HepG2 (cell line): Measurements from ENCODE around the gene HS6ST1. TPM values are rescaled to one million over a fixed set of nuclear protein-coding genes. Genes with fewer than 3 reads are reported as not detected.

Experiments
- FOXC1 ChIP-seq: sonication (generic); formaldehyde crosslinking; IDR thresholded peaks from 2 replicates; pipeline ENCODE4 v1.8.0; 2022; ENCODE audit warnings: mild to moderate bottlenecking, missing genetic modification reagents, borderline replicate concordance
- HDAC1 ChIP-seq: sonication (generic); formaldehyde crosslinking; IDR thresholded peaks from 2 replicates; pipeline ENCODE4 v1.5.1; 2020; ENCODE audit warnings: mild to moderate bottlenecking, missing genetic modification reagents
- HNRNPUL1 ChIP-seq: fragments of 200-400 bp; formaldehyde crosslinking; IDR thresholded peaks from 2 replicates; pipeline ENCODE4 v1.6.1; 2017; ENCODE audit warnings: low read depth, mild to moderate bottlenecking, low read length, moderate library complexity
- HOXA7 ChIP-seq: sonication (generic); formaldehyde crosslinking; IDR thresholded peaks from 2 replicates; pipeline ENCODE4 v1.8.1; 2022; ENCODE audit warnings: mild to moderate bottlenecking, missing genetic modification reagents, moderate library complexity
- ISL2 ChIP-seq: sonication (generic); formaldehyde crosslinking; IDR thresholded peaks from 2 replicates; pipeline ENCODE4 v1.5.0; 2020; ENCODE audit warnings: missing genetic modification reagents
- MED1 ChIP-seq: sonication (generic); formaldehyde crosslinking; IDR thresholded peaks from 2 replicates; pipeline ENCODE4 v1.4.0; 2020; ENCODE audit warnings: missing genetic modification reagents
- MTERF4 ChIP-seq: sonication (generic); formaldehyde crosslinking; IDR thresholded peaks from 2 replicates; pipeline ENCODE4 v1.8.0; 2023; ENCODE audit warnings: mild to moderate bottlenecking, missing genetic modification reagents
- MYC ChIP-seq: sonication (generic); formaldehyde crosslinking; IDR thresholded peaks from 2 replicates; pipeline ENCODE4 v1.9.0; 2021; ENCODE audit warnings: missing genetic modification reagents, borderline replicate concordance
- NFRKB ChIP-seq: fragments of 450-650 bp; IDR thresholded peaks from 2 replicates; pipeline ENCODE4 v1.6.1; 2017
- NPAS2 ChIP-seq: sonication (generic); formaldehyde crosslinking; IDR thresholded peaks from 2 replicates; pipeline ENCODE4 v1.8.0; 2022; ENCODE audit warnings: mild to moderate bottlenecking, missing genetic modification reagents, borderline replicate concordance
- RARA ChIP-seq: IDR thresholded peaks from 2 replicates; pipeline ENCODE4 v1.6.1; 2016; ENCODE audit warnings: missing genetic modification reagents, missing compliant biosample characterization
- RFX5 ChIP-seq: IDR thresholded peaks from 2 replicates; pipeline ENCODE4 v1.6.1; 2011; ENCODE audit warnings: low read depth, low read length, improper control_type of control experiment
- ZBTB34 ChIP-seq: sonication (generic); formaldehyde crosslinking; IDR thresholded peaks from 2 replicates; pipeline ENCODE4 v1.8.0; 2022; ENCODE audit warnings: mild to moderate bottlenecking, missing genetic modification reagents
- ZNF562 ChIP-seq: sonication (generic); formaldehyde crosslinking; IDR thresholded peaks from 2 replicates; pipeline ENCODE4 v1.8.0; 2022; ENCODE audit warnings: missing genetic modification reagents, borderline replicate concordance
- ZNF607 ChIP-seq: sonication (generic); formaldehyde crosslinking; IDR thresholded peaks from 2 replicates; pipeline ENCODE4 v1.5.1; 2020; ENCODE audit warnings: missing genetic modification reagents, mild to moderate bottlenecking, borderline replicate concordance
- ZNF615 ChIP-seq: sonication (generic); formaldehyde crosslinking; IDR thresholded peaks from 2 replicates; pipeline ENCODE4 v1.5.0; 2020; ENCODE audit warnings: mild to moderate bottlenecking, missing genetic modification reagents, borderline replicate concordance
- ZNF639 ChIP-seq: conservative IDR thresholded peaks from 2 replicates; pipeline ENCODE4 v1.6.1; 2018; ENCODE audit warnings: missing genetic modification reagents
- ZNF841 ChIP-seq: sonication (generic); formaldehyde crosslinking; IDR thresholded peaks from 2 replicates; pipeline ENCODE4 v1.8.1; 2023; ENCODE audit warnings: missing genetic modification reagents, borderline replicate concordance
- polyA plus RNA-seq, 8 experiments: library from polyadenylated mRNA; depleted of rRNA in 3 of 8; stranded (reverse) in 7 of 8; unstranded in 1 of 8; fragments of >200 nt; fragmentation: Illumina TruSeq in 4 of 8; extraction: Trizol in 4 of 8; gene quantifications; 2 replicates each; pipeline versions ENCODE4 v1.2.1 to v1.2.3, GENCODE V29; 2011 to 2016; ENCODE audit warnings: low read depth in 4 of 8, missing spikeins in 1 of 8, mixed read lengths in 1 of 8; ENCODE audit not compliant: insufficient read depth in 1 of 8
- total RNA-seq, 5 experiments: library from RNA; depleted of rRNA; stranded (reverse); fragments of >200 nt; fragmentation: Illumina TruSeq; extraction: Trizol; gene quantifications; 2 replicates each; pipeline ENCODE4 v1.2.3, GENCODE V29; 2016; ENCODE audit warnings: low read depth in 1 of 5
- TF ChIP-seq, protein P1 (sequence below), 2 experiments: IDR thresholded peaks; 2 replicates each; pipeline ENCODE4 v1.6.1; 2011 to 2012; ENCODE audit warnings: low read length in 2 of 2, borderline replicate concordance in 1 of 2, low read depth in 1 of 2, mild to moderate bottlenecking in 1 of 2, moderate library complexity in 1 of 2
- TF ChIP-seq, protein P2 (sequence below): sonication (generic); formaldehyde crosslinking; IDR thresholded peaks from 2 replicates; pipeline ENCODE4 v1.5.0; 2020; ENCODE audit warnings: missing genetic modification reagents

HS6ST1 gene
- total and polyA plus RNA-seq, 2 of the 13 experiments (the other 11 are each of a cell fraction or from before 2014, with no cell fraction given) = 34.5 to 84.6 TPM

DNA sequence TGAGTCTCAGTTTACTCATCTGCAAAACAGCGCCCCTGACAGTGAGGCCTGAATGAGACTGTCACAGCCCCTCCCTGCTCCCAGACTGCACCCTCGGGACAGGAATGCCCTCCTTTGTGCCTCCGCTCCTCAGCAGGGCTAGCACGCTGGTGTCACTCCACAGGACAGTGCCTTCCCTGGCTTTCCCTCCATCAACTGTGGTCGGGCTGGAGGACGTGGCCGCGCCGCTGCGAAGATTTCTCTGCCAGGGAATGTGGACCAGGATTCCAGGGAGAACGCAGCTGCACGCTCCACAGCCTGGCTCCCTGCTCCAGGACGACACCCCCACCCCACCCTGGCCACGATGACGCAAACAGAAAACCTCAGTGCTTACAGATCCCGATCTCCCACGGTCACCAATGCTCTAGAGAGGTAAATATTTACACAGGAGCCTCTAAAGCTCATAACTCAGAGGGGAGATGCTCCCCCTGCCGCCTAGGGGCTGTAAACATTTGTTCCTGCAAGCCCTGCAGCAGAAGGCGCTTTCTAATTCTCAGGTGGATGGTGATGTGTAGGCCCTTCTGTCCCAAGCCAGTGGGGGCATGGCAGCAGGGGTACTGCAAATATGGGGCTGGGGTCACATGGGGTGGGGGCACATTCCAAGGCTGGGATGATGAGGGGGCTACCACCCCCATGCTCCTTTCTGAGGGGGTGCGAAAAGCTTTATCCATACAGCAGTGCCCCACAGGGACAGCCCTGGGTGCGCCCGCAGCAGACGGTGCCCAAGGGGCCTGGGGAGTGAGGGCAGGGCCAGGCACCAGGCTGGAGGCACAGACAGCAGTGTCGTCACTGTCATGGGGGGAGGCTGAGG lies 12.4 kb downstream of the HS6ST1 start (continued):
- no peak; the same call in 1 of the 2 replicates for TF ChIP-seq ZNF639
- TF ChIP-seq RARA (CRISPR knock-in tag) = peak; percentile 90
- no peak for TF ChIP-seq HNRNPUL1
- TF ChIP-seq, protein P1, sequence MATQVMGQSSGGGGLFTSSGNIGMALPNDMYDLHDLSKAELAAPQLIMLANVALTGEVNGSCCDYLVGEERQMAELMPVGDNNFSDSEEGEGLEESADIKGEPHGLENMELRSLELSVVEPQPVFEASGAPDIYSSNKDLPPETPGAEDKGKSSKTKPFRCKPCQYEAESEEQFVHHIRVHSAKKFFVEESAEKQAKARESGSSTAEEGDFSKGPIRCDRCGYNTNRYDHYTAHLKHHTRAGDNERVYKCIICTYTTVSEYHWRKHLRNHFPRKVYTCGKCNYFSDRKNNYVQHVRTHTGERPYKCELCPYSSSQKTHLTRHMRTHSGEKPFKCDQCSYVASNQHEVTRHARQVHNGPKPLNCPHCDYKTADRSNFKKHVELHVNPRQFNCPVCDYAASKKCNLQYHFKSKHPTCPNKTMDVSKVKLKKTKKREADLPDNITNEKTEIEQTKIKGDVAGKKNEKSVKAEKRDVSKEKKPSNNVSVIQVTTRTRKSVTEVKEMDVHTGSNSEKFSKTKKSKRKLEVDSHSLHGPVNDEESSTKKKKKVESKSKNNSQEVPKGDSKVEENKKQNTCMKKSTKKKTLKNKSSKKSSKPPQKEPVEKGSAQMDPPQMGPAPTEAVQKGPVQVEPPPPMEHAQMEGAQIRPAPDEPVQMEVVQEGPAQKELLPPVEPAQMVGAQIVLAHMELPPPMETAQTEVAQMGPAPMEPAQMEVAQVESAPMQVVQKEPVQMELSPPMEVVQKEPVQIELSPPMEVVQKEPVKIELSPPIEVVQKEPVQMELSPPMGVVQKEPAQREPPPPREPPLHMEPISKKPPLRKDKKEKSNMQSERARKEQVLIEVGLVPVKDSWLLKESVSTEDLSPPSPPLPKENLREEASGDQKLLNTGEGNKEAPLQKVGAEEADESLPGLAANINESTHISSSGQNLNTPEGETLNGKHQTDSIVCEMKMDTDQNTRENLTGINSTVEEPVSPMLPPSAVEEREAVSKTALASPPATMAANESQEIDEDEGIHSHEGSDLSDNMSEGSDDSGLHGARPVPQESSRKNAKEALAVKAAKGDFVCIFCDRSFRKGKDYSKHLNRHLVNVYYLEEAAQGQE (IDR thresholded peaks at IDR 0.05; ENCODE audit: borderline replicate concordance in 1 of 2, low read depth in 1 of 2, low read length in 2 of 2) = 0 out of 4 replicates have a peak, but pooled peaks of 1 of the 2 experiments have one; percentile 29
- TF ChIP-seq ZNF562 = no peak
- no peak for TF ChIP-seq MTERF4 (CRISPR knock-in tag)
- TF ChIP-seq MED1 (CRISPR knock-in tag) = peak; percentile 87
- no peak for TF ChIP-seq ZNF841
- no peak for TF ChIP-seq ZNF615 (CRISPR knock-in tag)
- no peak for TF ChIP-seq ZBTB34
- TF ChIP-seq MYC (CRISPR knock-in tag) = peak; percentile 34; the same call in 1 of the 2 replicates
- no peak for TF ChIP-seq RFX5
- peak; percentile 64; the same call in 1 of the 2 replicates for TF ChIP-seq ZNF607 (CRISPR knock-in tag)
- no peak for TF ChIP-seq NFRKB
- TF ChIP-seq ISL2 (CRISPR knock-in tag) = peak; percentile 93
- no peak for TF ChIP-seq FOXC1 (CRISPR knock-in tag)
- no peak for TF ChIP-seq NPAS2 (CRISPR knock-in tag)
- TF ChIP-seq HDAC1 (CRISPR knock-in tag) = peak; percentile 90
- TF ChIP-seq, protein P2, sequence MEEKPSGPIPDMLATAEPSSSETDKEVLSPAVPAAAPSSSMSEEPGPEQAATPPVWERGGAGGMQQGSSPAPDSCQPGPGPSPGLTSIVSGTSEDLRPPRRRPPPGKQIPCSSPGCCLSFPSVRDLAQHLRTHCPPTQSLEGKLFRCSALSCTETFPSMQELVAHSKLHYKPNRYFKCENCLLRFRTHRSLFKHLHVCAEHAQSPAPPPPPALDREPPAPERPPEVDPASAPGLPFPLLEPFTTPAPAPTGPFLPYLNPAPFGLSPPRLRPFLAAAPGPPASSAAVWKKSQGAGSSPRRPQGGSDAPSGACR (CRISPR knock-in tag) = no peak
- no peak for TF ChIP-seq HOXA7
